AG09309 (cell line): ENCODE results near the gene CERCAM.
A peak's percentile ranks its signal among the peaks of the same experiment; 100 is the strongest.
"Not testable (repeated sequence)": the region's sequence is repeated elsewhere in the genome, so short reads cannot be mapped to it uniquely, and the experiment has no call there.

ENCODE experiments used
- DNase-seq: peaks from one replicate; pipeline ENCODE4 v3.0.0-alpha.2; 2010; ENCODE audit warnings: low read depth
- H3K4me3 ChIP-seq: 2 replicates; pipeline ENCODE4 v1.5.1; 2011; ENCODE audit warnings: mild to moderate bottlenecking, low read depth, low read length, moderate library complexity; ENCODE audit not compliant: control insufficient read depth
- CTCF ChIP-seq: IDR thresholded peaks from 2 replicates; pipeline ENCODE4 v1.5.1; 2011; ENCODE audit warnings: mild to moderate bottlenecking, low read depth, low read length, inconsistent platforms; ENCODE audit not compliant: insufficient read depth, control insufficient read depth; ENCODE audit errors: missing control alignments

CERCAM gene

GRCh38 chr9:128439273-128439672 lies 18.6 kb downstream of the CERCAM start:
- H3K4me3 ChIP-seq = no peak overlapping the region
- TF ChIP-seq CTCF = no peak
- DNase-seq = no peak

GRCh38 chr9:128442150-128442549 lies 21.5 kb downstream of the CERCAM start:
- DNase-seq = no peak
- H3K4me3 ChIP-seq = no peak overlapping the region
- TF ChIP-seq CTCF = no peak

DNA sequence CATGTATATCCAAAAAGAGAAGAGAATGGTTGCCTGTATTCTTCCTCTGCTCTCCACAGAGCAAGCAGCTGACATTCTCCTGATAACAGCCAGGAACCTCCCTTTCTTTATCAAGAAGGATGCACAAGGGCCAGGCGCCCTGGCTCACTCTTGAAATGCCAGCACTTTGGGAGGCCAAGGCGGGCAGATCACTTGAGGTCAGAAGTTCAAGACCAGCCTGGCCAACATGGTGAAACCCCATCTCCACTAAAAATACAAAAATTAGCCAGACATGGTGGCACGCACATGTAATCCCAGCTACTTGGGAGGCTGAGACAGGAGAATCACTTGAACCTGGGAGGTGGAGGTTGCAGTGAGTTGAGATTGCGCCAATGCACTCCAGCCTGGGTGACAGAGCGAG lies 25.8 kb downstream of the CERCAM start:
- not testable (repeated sequence) for DNase-seq, H3K4me3 ChIP-seq

- H3K4me3 ChIP-seq = no peak overlapping the region
- no peak for TF ChIP-seq CTCF
- DNase-seq = no peak
These were observed 28.1 kb downstream of the CERCAM start for GRCh38 chr9:128448746-128449145.

DNA sequence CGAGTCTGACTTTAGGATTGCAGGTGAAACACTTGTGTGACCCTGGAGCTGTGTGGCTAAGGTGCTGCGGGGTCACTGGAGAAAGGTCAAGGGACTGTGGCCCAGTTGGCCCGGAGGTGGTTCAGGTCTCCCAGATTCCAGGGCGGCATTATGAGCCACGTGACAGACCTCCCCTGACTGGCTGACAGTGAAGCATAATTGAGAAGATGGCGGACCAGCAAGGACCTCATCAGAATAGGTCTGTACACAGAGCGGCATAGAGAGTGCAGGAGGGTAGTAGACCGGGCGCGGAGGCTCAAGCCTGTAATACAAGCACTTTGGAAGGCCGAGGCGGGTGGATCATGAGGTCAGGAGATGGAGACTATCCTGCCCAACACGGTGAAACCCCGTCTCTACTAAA lies 34.3 kb downstream of the CERCAM start:
- TF ChIP-seq CTCF = no peak
- H3K4me3 ChIP-seq = no peak overlapping the region
- DNase-seq = no peak

DNA sequence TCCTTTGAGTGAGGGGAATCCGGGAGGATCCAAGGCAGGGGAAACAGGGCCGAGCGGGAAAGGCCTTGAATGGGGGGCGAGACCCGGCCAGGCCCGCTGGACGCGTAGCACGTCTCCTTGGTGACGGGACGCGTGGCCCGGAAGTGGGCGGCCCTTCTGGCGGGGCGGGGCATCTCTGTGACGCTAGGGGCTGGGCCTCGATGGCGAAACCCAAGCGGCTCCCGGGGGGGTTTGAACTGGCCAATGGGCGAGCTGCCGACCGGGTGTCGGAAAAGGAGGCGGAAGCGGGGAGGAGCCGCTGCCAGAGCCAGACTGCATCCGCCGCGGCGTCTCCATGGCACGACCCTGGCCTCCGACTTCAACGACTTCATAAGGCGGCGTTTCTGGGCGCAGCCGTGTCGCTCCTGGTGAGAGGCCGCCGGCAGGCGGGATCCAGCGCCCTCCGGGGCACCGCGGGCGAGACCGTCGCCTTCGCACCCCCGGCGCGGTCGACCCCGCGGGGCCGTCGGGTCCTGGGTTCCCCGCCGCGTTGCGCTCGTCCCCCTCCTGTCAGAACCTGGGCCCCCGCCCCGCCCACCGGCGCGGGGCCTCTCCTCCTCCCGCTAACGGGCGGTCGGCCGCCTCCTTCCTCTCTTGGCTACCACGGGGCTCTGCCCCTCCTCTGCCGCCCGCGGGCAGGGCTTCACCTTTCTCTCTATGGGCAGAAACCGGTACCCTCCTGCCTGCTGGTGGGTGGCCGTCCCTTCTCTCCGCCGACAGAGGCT lies 35.4 kb downstream of the CERCAM start, which contains the start of gene ODF2:
TSS of gene ODF2 (plus strand) at position 158 of the 764 bp plus-strand sequence. CDS start at position 244, 86 bp downstream.
- no peak for TF ChIP-seq CTCF
- DNase-seq = peak; percentile 66
- H3K4me3 ChIP-seq = peak within 1 kb of the TSS; percentile 81

- H3K4me3 ChIP-seq = peak overlapping the region; percentile 81
- DNase-seq = peak; percentile 13
- no peak for TF ChIP-seq CTCF
These were observed 36.0 kb downstream of the CERCAM start for GRCh38 chr9:128456613-128457061.
